ENCODE results near the gene RNPEP.

RNPEP gene

GRCh38 chr1:202011994-202012393, 29.5 kb downstream of the RNPEP start:
- TF ChIP-seq GATA2 (IDR thresholded peaks at IDR 0.05; ENCODE audit: low read depth, low read length) (no peak), GATA3 (IDR thresholded peaks at IDR 0.05; ENCODE audit: low read depth, low read length) (no peak)

DNA sequence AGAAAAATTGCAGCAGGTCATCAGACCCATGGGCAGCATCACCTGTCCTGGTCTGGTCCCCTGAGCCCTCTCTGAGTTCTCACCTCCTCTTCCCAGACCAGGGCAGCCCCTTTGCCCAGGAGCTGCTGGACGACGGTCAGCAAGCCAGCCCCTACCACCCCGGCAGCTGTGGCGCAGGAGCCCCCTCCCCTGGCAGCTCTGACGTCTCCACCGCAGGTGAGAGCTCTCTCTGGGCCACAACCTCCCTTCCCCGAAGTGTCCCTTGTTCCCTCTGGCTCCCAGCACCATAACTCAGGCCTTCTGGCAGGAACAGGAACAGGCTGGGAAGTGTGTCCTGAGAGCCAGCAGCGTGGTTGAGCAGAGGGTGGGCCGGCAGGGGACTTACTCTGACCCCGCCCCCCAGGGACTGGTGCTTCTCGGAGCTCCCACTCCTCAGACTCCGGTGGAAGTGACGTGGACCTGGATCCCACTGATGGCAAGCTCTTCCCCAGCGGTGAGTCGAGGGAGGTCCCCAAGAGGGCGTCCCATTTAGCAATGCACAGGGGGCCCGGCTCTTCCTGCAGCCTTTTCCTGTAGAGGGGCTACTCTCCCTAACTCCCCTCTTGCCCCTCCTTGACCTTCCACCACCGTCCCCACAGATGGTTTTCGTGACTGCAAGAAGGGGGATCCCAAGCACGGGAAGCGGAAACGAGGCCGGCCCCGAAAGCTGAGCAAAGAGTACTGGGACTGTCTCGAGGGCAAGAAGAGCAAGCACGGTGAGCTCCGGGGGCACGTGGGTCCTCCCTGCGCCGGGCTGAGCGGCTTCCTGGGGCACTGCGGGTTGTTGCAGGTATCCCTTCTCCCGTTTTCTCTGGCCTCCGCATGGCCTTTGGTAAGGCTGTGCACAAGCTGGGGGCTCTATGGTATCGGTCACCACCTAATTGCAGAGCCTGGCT, 30.4 kb downstream of the RNPEP start:
- TF ChIP-seq GATA2 (IDR thresholded peaks at IDR 0.05; ENCODE audit: low read depth, low read length) = no peak
- no peak for TF ChIP-seq GATA3 (IDR thresholded peaks at IDR 0.05; ENCODE audit: low read depth, low read length)

DNA sequence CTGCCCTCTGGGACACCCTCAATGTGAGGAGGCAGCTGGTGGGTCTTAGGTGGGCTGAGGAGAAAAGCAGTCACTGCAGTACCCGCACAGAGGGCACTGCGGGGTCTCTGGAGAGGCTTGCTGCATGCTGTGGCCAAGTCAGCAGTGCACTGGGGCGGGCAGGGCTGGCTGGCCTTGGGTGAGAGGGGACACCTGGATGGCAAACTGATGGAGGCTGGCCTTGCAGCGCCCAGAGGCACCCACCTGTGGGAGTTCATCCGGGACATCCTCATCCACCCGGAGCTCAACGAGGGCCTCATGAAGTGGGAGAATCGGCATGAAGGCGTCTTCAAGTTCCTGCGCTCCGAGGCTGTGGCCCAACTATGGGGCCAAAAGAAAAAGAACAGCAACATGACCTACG, 31.2 kb downstream of the RNPEP start:
- no peak for TF ChIP-seq GATA2 (IDR thresholded peaks at IDR 0.05; ENCODE audit: low read depth, low read length)
- TF ChIP-seq GATA3 (IDR thresholded peaks at IDR 0.05; ENCODE audit: low read depth, low read length) = no peak

DNA sequence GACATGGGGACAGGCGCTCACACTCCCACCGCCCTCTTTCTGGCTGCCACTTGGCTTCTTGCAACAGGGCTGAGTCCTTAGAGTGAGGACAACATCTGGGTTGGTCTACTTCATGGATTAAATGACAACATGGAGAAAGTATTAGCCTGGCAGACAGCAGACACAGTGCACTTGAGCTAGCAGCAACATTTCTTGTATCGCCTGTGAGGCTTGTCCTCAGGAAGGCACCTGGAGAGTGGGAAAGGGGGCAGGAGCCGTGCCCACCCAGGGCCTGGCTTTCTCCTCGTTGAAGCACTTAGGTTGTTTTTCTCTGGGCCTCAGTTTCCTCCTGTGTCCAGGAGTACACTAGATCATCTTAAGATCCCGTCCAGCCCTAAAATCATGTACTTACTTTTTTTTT, 31.6 kb downstream of the RNPEP start:
- TF ChIP-seq GATA2 (IDR thresholded peaks at IDR 0.05; ENCODE audit: low read depth, low read length) (no peak), GATA3 (IDR thresholded peaks at IDR 0.05; ENCODE audit: low read depth, low read length) (no peak)

- TF ChIP-seq GATA2 (IDR thresholded peaks at IDR 0.05; ENCODE audit: low read depth, low read length) = no peak
- TF ChIP-seq GATA3 (IDR thresholded peaks at IDR 0.05; ENCODE audit: low read depth, low read length) = no peak
Observed at GRCh38 chr1:202014915-202015661, 32.6 kb downstream of the RNPEP start.

DNA sequence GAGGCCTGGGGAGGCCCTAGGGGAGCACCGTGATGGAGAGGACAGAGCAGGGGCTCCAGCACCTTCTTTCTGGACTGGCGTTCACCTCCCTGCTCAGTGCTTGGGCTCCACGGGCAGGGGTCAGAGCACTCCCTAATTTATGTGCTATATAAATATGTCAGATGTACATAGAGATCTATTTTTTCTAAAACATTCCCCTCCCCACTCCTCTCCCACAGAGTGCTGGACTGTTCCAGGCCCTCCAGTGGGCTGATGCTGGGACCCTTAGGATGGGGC, 33.2 kb downstream of the RNPEP start:
- TF ChIP-seq GATA3 (IDR thresholded peaks at IDR 0.05; ENCODE audit: low read depth, low read length) (no peak), GATA2 (IDR thresholded peaks at IDR 0.05; ENCODE audit: low read depth, low read length) (no peak)

DNA sequence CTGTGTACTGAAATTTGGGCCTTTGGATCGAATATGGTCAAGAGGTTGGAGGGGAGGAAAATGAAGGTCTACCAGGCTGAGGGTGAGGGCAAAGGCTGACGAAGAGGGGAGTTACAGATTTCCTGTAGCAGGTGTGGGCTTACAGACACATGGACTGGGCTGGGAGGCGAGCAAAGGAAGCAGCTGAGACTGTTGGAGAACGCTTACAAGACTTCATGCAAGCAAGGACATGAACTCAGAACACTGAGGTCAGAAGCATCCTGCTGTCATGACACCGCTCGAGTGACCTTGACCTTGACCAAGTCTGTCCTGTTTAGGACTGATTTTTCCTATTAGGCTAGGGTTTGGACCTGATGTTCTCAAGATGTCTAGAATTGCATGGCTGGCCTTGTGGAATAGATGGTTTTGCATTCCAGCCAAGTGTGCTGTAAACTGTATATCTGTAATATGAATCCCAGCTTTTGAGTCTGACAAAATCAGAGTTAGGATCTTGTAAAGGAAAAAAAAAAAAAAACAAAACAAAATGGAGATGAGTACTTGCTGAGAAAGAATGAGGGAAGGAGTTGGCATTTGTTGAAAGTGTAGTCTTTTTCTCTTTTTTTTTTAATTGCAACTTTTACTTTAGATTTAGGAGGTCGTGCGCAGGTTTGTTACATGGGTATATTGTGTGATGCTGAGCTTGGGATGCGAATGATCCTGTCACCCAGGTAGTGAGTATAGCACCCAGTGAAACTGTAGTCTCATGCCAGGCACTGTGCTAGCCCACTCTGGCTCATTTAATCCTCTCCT, 33.8 kb downstream of the RNPEP start:
- TF ChIP-seq GATA2 (IDR thresholded peaks at IDR 0.05; ENCODE audit: low read depth, low read length) (no peak), GATA3 (IDR thresholded peaks at IDR 0.05; ENCODE audit: low read depth, low read length) (no peak)

GRCh38 chr1:202016811-202017748, 34.6 kb downstream of the RNPEP start:
- no peak for TF ChIP-seq GATA3 (IDR thresholded peaks at IDR 0.05; ENCODE audit: low read depth, low read length)
- no peak for TF ChIP-seq GATA2 (IDR thresholded peaks at IDR 0.05; ENCODE audit: low read depth, low read length)

DNA sequence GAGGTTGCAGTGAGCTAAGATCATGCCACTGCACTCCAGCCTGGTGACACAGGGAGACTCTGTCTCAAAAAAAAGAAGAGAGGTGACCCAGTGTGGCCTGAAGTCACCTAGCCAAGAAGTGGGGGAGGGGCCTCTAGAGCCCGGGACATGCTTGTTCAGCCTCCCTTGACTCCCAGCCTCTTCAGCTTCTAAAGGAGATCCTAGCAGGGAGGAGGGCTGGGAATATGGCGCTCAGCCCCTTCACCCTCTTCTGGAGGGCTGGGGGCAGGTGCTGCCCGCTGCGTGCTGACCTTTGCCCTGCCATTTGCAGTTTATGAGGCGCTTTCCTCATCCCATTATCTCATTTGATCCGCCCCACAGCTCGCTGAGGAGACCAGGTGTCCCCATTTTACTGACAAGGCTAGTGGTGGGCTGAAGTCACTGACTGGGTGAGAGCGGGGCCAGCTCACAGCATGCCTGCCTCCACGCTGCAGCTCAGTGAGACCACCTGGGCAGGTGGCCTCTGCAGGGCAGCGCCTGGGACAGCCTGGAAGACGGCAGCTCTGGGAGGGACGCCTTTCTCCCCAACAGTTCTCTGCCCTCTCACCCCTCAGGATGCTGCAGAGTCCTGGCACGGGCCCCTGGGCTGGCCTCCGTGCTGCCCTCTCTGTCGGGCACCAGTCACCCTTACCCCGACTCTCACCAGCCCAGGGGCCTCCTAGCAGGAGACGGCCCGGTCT, 35.5 kb downstream of the RNPEP start:
- no peak for TF ChIP-seq GATA2 (IDR thresholded peaks at IDR 0.05; ENCODE audit: low read depth, low read length)
- no peak for TF ChIP-seq GATA3 (IDR thresholded peaks at IDR 0.05; ENCODE audit: low read depth, low read length)

- no peak for TF ChIP-seq GATA3 (IDR thresholded peaks at IDR 0.05; ENCODE audit: low read depth, low read length)
- TF ChIP-seq GATA2 (IDR thresholded peaks at IDR 0.05; ENCODE audit: low read depth, low read length) = no peak
Observed at GRCh38 chr1:202018468-202019234, 36.2 kb downstream of the RNPEP start.

GRCh38 chr1:202023001-202023433, 40.6 kb downstream of the RNPEP start:
- no peak for TF ChIP-seq GATA3 (IDR thresholded peaks at IDR 0.05; ENCODE audit: low read depth, low read length)
- TF ChIP-seq GATA2 (IDR thresholded peaks at IDR 0.05; ENCODE audit: low read depth, low read length) = no peak

DNA sequence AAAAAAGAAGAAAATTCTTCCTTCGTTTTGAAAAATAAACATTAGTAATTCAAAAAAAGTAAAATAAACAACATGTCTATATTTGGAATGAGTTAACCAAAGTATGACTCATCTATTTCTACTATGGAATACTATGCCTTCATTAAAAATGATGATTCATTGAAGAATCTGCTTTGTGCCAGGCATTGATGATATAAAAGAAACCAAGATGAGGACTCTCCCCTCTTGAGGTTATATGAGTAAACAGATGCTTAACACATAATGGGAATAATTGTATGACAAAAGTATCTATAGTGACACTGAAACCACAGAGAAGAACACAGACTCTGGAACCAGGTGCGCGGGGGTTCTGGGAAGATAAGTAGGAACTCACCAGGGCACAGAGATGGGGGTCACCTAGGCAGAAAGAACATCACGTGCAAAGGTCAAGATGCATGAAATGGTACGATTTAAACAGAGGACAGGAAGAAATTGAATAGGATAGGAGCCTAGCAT, 46.8 kb downstream of the RNPEP start:
- TF ChIP-seq GATA2 (IDR thresholded peaks at IDR 0.05; ENCODE audit: low read depth, low read length) (no peak), GATA3 (IDR thresholded peaks at IDR 0.05; ENCODE audit: low read depth, low read length) (no peak)
